H9 (cell line): ENCODE results near the gene CABLES1. TPM values are rescaled to one million over a fixed set of nuclear protein-coding genes. Genes with fewer than 3 reads are reported as not detected.
A peak's percentile ranks its signal among the peaks of the same experiment; 100 is the strongest.

Source experiments
- DNase-seq: peaks from one replicate; pipeline ENCODE4 v3.0.0-alpha.2; 2017
- H2AFZ ChIP-seq: one replicate; pipeline ENCODE4 v1.6.1; 2013; ENCODE audit warnings: mild to moderate bottlenecking, low read length, control low read depth, moderate library complexity
- H2AK5ac ChIP-seq: 2 replicates; pipeline ENCODE4 v1.6.1; 2013; ENCODE audit warnings: low read length, control low read depth, mixed read lengths; ENCODE audit not compliant: insufficient read length
- H2BK120ac ChIP-seq: one replicate; pipeline ENCODE4 v1.6.1; 2013; ENCODE audit warnings: low read depth, mild to moderate bottlenecking, low read length, control low read depth, inconsistent platforms; ENCODE audit not compliant: poor library complexity, severe bottlenecking
- H2BK12ac ChIP-seq: 2 replicates; pipeline ENCODE4 v1.6.1; 2013; ENCODE audit warnings: low read length, control low read depth, mixed read lengths, low read depth; ENCODE audit not compliant: insufficient read length
- H2BK15ac ChIP-seq: 2 replicates; pipeline ENCODE4 v1.6.1; 2013; ENCODE audit warnings: low read depth, low read length, control low read depth
- H2BK20ac ChIP-seq: one replicate; pipeline ENCODE4 v1.6.1; 2013; ENCODE audit warnings: low read depth, mild to moderate bottlenecking, low read length, control low read depth, inconsistent platforms; ENCODE audit not compliant: poor library complexity, severe bottlenecking
- H2BK5ac ChIP-seq: 2 replicates; pipeline ENCODE4 v1.6.1; 2013; ENCODE audit warnings: low read length, control low read depth, mixed read lengths; ENCODE audit not compliant: insufficient read length
- H3K14ac ChIP-seq: 2 replicates; pipeline ENCODE4 v1.6.1; 2013; ENCODE audit warnings: low read length, control low read depth; ENCODE audit not compliant: insufficient read depth
- H3K18ac ChIP-seq: 2 replicates; pipeline ENCODE4 v1.6.1; 2013; ENCODE audit warnings: low read depth, mild to moderate bottlenecking, mixed read lengths, low read length, control low read depth; ENCODE audit not compliant: insufficient read length
- H3K23ac ChIP-seq: 2 replicates; pipeline ENCODE4 v1.6.1; 2013; ENCODE audit warnings: low read length, control low read depth, mixed read lengths, low read depth; ENCODE audit not compliant: insufficient read length
- H3K23me2 ChIP-seq: 2 replicates; pipeline ENCODE4 v1.6.1; 2013; ENCODE audit warnings: low read depth, mild to moderate bottlenecking, mixed read lengths, low read length, control low read depth; ENCODE audit not compliant: insufficient read length, poor library complexity, severe bottlenecking
- H3K27ac ChIP-seq: 2 replicates; pipeline ENCODE4 v1.5.1; 2013; ENCODE audit warnings: low read length, control low read depth, mixed read lengths, low read depth; ENCODE audit not compliant: insufficient read length
- H3K27me3 ChIP-seq: 2 replicates; pipeline ENCODE4 v1.6.1; 2013; ENCODE audit warnings: low read length, control low read depth, inconsistent platforms; ENCODE audit not compliant: insufficient read depth
- H3K4ac ChIP-seq: 2 replicates; pipeline ENCODE4 v1.6.1; 2013; ENCODE audit warnings: low read depth, mild to moderate bottlenecking, control low read depth, inconsistent platforms, low read length, moderate library complexity
- H3K4me1 ChIP-seq: 2 replicates; pipeline ENCODE4 v1.6.1; 2013; ENCODE audit warnings: low read length, control low read depth, inconsistent platforms; ENCODE audit not compliant: insufficient read depth
- H3K4me2 ChIP-seq: 2 replicates; pipeline ENCODE4 v1.6.1; 2013; ENCODE audit warnings: low read length, control low read depth, mixed read lengths; ENCODE audit not compliant: insufficient read length, insufficient read depth
- H3K56ac ChIP-seq: 2 replicates; pipeline ENCODE4 v1.6.1; 2013; ENCODE audit warnings: low read depth, mild to moderate bottlenecking, mixed read lengths, low read length, control low read depth; ENCODE audit not compliant: insufficient read length
- H3K79me1 ChIP-seq: 2 replicates; pipeline ENCODE4 v1.6.1; 2013; ENCODE audit warnings: low read depth, mild to moderate bottlenecking, moderate library complexity, low read length, control low read depth, inconsistent platforms; ENCODE audit not compliant: insufficient read depth, poor library complexity, severe bottlenecking
- H3K79me2 ChIP-seq: 2 replicates; pipeline ENCODE4 v1.6.1; 2013; ENCODE audit warnings: low read length, control low read depth, inconsistent platforms; ENCODE audit not compliant: insufficient read depth
- H3K9ac ChIP-seq: 2 replicates; pipeline ENCODE4 v1.6.1; 2013; ENCODE audit warnings: low read length, control low read depth, mixed read lengths; ENCODE audit not compliant: insufficient read length; ENCODE audit errors: extremely low read depth
- H3K9me3 ChIP-seq: one replicate; pipeline ENCODE4 v1.6.1; 2013; ENCODE audit warnings: low read depth, low read length, inconsistent platforms; ENCODE audit not compliant: control insufficient read depth
- H3T11ph ChIP-seq: one replicate; pipeline ENCODE4 v1.6.1; 2013; ENCODE audit warnings: mild to moderate bottlenecking, low read length, control low read depth, inconsistent platforms
- H4K20me1 ChIP-seq: one replicate; pipeline ENCODE4 v1.6.1; 2013; ENCODE audit not compliant: control insufficient read depth, insufficient read length, insufficient read depth
- H4K5ac ChIP-seq: 2 replicates; pipeline ENCODE4 v1.6.1; 2013; ENCODE audit warnings: low read depth, mild to moderate bottlenecking, mixed read lengths, low read length, control low read depth; ENCODE audit not compliant: insufficient read length
- H4K8ac ChIP-seq: replicated peaks from 2 replicates; pipeline ENCODE4 v1.6.1; 2013; ENCODE audit warnings: low read length, control low read depth, mixed read lengths, low read depth; ENCODE audit not compliant: insufficient read length
- H4K91ac ChIP-seq: 2 replicates; pipeline ENCODE4 v1.6.1; 2013; ENCODE audit warnings: low read depth, mild to moderate bottlenecking, moderate library complexity, mixed read lengths, low read length, control low read depth; ENCODE audit not compliant: insufficient read length
- H3K27ac Mint-ChIP-seq, 3 experiments: 2 replicates in 2 of 3; 3 replicates in 1 of 3; pipeline ENCODE4 v1.8.0; 2020 to 2021; ENCODE audit warnings: mixed read lengths in 3 of 3, mild to moderate bottlenecking in 1 of 3, moderate library complexity in 1 of 3
- H3K27me3 Mint-ChIP-seq: 2 replicates; pipeline ENCODE4 v1.8.0; 2021; ENCODE audit warnings: low read depth, mild to moderate bottlenecking, moderate library complexity, mixed read lengths
- H3K36me3 Mint-ChIP-seq, 3 experiments: 2 replicates in 2 of 3; 3 replicates in 1 of 3; pipeline ENCODE4 v1.8.0; 2020 to 2021; ENCODE audit warnings: low read depth in 3 of 3, mixed read lengths in 3 of 3; ENCODE audit not compliant: insufficient read depth in 1 of 3
- H3K4me1 Mint-ChIP-seq, 2 experiments: 2 replicates each; pipeline ENCODE4 v1.8.0; 2020; ENCODE audit warnings: mixed read lengths in 2 of 2
- H3K4me3 Mint-ChIP-seq, 2 experiments: 2 replicates in 1 of 2; 3 replicates in 1 of 2; pipeline ENCODE4 v1.8.0; 2020 to 2021; ENCODE audit warnings: mild to moderate bottlenecking in 2 of 2, mixed read lengths in 2 of 2, moderate library complexity in 1 of 2
- H3K9me3 Mint-ChIP-seq, 2 experiments: 2 replicates in 1 of 2; 3 replicates in 1 of 2; pipeline ENCODE4 v1.8.0; 2020; ENCODE audit warnings: mild to moderate bottlenecking in 2 of 2, mixed read lengths in 2 of 2, moderate library complexity in 1 of 2
- CTCF ChIP-seq: fragments of 200-600 bp; sonication (generic); conservative IDR thresholded peaks from 3 replicates; pipeline ENCODE4 v1.8.0; 2021; ENCODE audit warnings: antibody characterized with exemption, mild to moderate bottlenecking
- WGBS: extraction: QIAGEN DNeasy Blood & Tissue Kit; methylation state at CpG from one replicate; pipeline ENCODE4 v1.1.7; 2013; ENCODE audit warnings: missing lambda C conversion rate, low lambda C conversion rate, mixed read lengths; ENCODE audit not compliant: insufficient read length; ENCODE audit errors: extremely low coverage; 5-methylcytosine and 5-hydroxymethylcytosine counted together
- total RNA-seq: library from RNA; stranded (reverse); gene quantifications from 2 replicates; pipeline ENCODE4 v1.2.1, GENCODE V29; 2021

The CABLES1 gene
- total RNA-seq, 1 experiment from 2014 or later, result 27.1 TPM

- no peaks in the 10 kb centered on the region for H3K9me3 Mint-ChIP-seq
- no peak overlapping the region for H2BK120ac ChIP-seq
- peaks cover 11 to 51% (median 23%) of the 10 kb centered on the region in 3 experiments; a peak in 6 of 7 replicates for H3K36me3 Mint-ChIP-seq
- no peak overlapping the region for H3K4ac ChIP-seq
- no peak overlapping the region for H3K56ac ChIP-seq
- H2AFZ ChIP-seq, result no peak overlapping the region
- H2BK5ac ChIP-seq, result no peak overlapping the region
- no peak overlapping the region for H3T11ph ChIP-seq
- H3K4me1 Mint-ChIP-seq, result peaks cover 26 to 32% of the 10 kb centered on the region in 2 experiments
- H3K4me3 Mint-ChIP-seq, result no peak overlapping the region
- H2BK12ac ChIP-seq, result no peak overlapping the region
- H3K9me3 ChIP-seq, result no peaks in the 10 kb centered on the region
- no peak overlapping the region for H3K14ac ChIP-seq
- no peak overlapping the region for H3K18ac ChIP-seq
- H3K79me2 ChIP-seq, result no peaks in the 10 kb centered on the region
- WGBS, result no CpG with 5 or more reads among the region's 3 CpGs
- DNase-seq, result no peak
- no peak overlapping the region for H2AK5ac ChIP-seq
- H3K4me2 ChIP-seq, result no peak overlapping the region
- no peaks in the 10 kb centered on the region for H3K23me2 ChIP-seq
- no peak overlapping the region for H3K9ac ChIP-seq
- no peaks in the 10 kb centered on the region for H3K79me1 ChIP-seq
- H3K27me3 ChIP-seq, result no peaks in the 10 kb centered on the region
- H3K27me3 Mint-ChIP-seq, result peaks cover 1% of the 10 kb centered on the region; the same call in 1 of the 2 replicates
- no peak overlapping the region for H4K5ac ChIP-seq
- H3K23ac ChIP-seq, result no peak overlapping the region
- H4K8ac ChIP-seq, result no peak overlapping the region
- peaks cover 7% of the 10 kb centered on the region; the same call in 1 of the 2 replicates for H3K4me1 ChIP-seq
- no peak overlapping the region for H4K91ac ChIP-seq
- no peak overlapping the region for H2BK20ac ChIP-seq
- H3K27ac Mint-ChIP-seq, result peak overlapping the region in 1 of 3 experiments; percentile 45; a peak in 2 of 7 replicates
- no peak overlapping the region for H2BK15ac ChIP-seq
- no peaks in the 10 kb centered on the region for H4K20me1 ChIP-seq
- no peak overlapping the region for H3K27ac ChIP-seq
- no peak for TF ChIP-seq CTCF
Measured at GRCh38 chr18:23229472-23229871, 94.2 kb downstream of the CABLES1 start.
